SU-DHL-6 (cell line): ENCODE results near the gene ZNF644.

Source experiments
- H2AFZ ChIP-seq: fragments of 200-600 bp; sonication (generic); 2 replicates; pipeline ENCODE4 v1.6.1; 2014; ENCODE audit warnings: low read depth, mild to moderate bottlenecking, moderate library complexity, mixed read lengths, antibody characterized with exemption, low read length; ENCODE audit not compliant: severe bottlenecking
- H3F3A ChIP-seq: fragments of 200-600 bp; shearing (Covaris generic); 2 replicates; pipeline ENCODE4 v1.6.0; 2016; ENCODE audit warnings: antibody characterized with exemption, mild to moderate bottlenecking; ENCODE audit not compliant: insufficient read depth
- H3K27ac ChIP-seq: fragments of 200-600 bp; sonication (generic); 2 replicates; pipeline ENCODE4 v1.5.1; 2016; ENCODE audit warnings: low read depth, mild to moderate bottlenecking, low read length, moderate library complexity, mixed read lengths
- H3K27me3 ChIP-seq: fragments of 200-600 bp; sonication (generic), shearing (Covaris generic); 2 replicates; pipeline ENCODE4 v1.6.0; 2014; ENCODE audit warnings: mild to moderate bottlenecking, low read length
- H3K36me3 ChIP-seq: fragments of 200-600 bp; sonication (generic); 2 replicates; pipeline ENCODE4 v1.6.1; 2014; ENCODE audit warnings: mild to moderate bottlenecking, low read length, mixed read lengths
- H3K4me2 ChIP-seq: fragments of 300-600, 200-600 bp; shearing (Covaris generic), sonication (generic); 2 replicates; pipeline ENCODE4 v1.6.0; 2014; ENCODE audit warnings: low read length, low read depth, mild to moderate bottlenecking; ENCODE audit not compliant: poor library complexity, severe bottlenecking
- H3K4me3 ChIP-seq: fragments of 200-600 bp; sonication (generic); 2 replicates; pipeline ENCODE4 v1.5.1; 2014; ENCODE audit warnings: antibody characterized with exemption, low read length, mild to moderate bottlenecking, mixed read lengths; ENCODE audit not compliant: insufficient read depth, poor library complexity, severe bottlenecking
- H3K79me2 ChIP-seq: fragments of 200-600 bp; sonication (generic); 2 replicates; pipeline ENCODE4 v1.6.1; 2014; ENCODE audit warnings: mild to moderate bottlenecking, low read length, moderate library complexity; ENCODE audit not compliant: insufficient read depth
- H3K9ac ChIP-seq: fragments of 200-600 bp; sonication (generic); 2 replicates; pipeline ENCODE4 v1.7.0; 2014; ENCODE audit warnings: mild to moderate bottlenecking, low read length
- H3K9me2 ChIP-seq: fragments of 200-600 bp; sonication (generic); replicated peaks from 2 replicates; pipeline ENCODE4 v1.6.1; 2014; ENCODE audit warnings: low read length; ENCODE audit not compliant: insufficient read depth
- H3K9me3 ChIP-seq: fragments of 200-600 bp; sonication (generic); 2 replicates; pipeline ENCODE4 v1.6.1; 2014; ENCODE audit warnings: low read length, mixed read lengths; ENCODE audit not compliant: insufficient read depth
- H4K20me1 ChIP-seq: fragments of 200-600 bp; sonication (generic); 2 replicates; pipeline ENCODE4 v1.6.1; 2014; ENCODE audit warnings: low read depth, mild to moderate bottlenecking, antibody characterized with exemption, low read length, moderate library complexity, mixed read lengths
- CTCF ChIP-seq: fragments of 200-600 bp; sonication (generic); IDR thresholded peaks from one replicate; pipeline ENCODE4 v1.5.1; 2017; ENCODE audit warnings: antibody characterized with exemption, mild to moderate bottlenecking, low read length, moderate library complexity; ENCODE audit not compliant: insufficient read depth, poor library complexity, severe bottlenecking
- EZH2phosphoT487 ChIP-seq: fragments of 200-600 bp; sonication (generic), shearing (Covaris generic); conservative IDR thresholded peaks from 2 replicates; pipeline ENCODE4 v1.6.1; 2018; ENCODE audit warnings: mild to moderate bottlenecking, antibody characterized with exemption, low read length, moderate library complexity, mixed read lengths

The ZNF644 gene

DNA sequence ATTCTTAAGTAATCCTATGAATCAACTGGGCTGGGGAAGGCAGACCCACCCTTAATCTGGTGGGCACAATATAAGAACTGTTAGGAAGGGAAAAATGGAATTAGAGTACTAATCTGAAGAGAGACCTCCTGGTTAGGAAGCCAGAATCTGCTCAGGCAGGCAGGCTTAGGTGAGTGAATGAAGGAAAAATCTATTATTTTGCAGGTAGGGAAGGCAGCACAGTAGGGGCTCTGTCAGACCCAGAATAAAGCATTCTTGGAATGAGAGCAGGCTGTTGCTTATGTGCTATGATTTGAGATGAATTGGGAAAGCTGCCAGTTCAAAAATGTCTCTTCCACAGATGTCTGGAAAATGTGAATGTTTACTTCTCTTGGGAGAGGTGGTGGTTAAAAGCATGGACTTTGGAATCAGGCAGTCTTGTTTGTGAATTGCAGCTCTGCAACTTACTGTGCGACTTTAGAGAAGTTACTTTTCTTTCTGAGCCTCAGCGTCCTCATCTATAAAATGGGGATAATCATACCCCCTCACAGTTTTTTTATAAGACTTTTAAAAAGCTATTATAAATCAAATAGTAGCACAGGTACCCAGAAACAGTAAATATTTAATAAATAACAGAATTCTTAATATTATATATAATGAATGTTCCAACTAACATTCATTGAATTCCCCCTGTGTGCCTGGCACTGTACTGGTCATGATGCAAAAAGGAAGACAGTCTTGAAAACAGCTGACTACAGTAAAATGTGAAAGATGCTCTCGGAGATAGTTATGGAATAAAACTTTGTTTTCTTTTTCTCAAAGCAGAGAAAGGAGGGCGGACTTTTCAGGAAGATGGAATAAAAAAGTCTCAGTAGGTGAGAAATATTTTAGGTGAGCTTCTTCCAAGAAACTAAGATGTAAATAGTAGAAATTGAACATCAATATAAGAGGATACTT lies 15.3 kb upstream of the ZNF644 start:
- Histone ChIP-seq H3K4me3 (no peak overlapping the region), H3K4me2 (no peak overlapping the region), H3K36me3 (no peaks in the 10 kb centered on the region), H2AFZ (no peak overlapping the region), H3K79me2 (no peaks in the 10 kb centered on the region), H3K27ac (no peak overlapping the region), H3K27me3 (no peaks in the 10 kb centered on the region), H3F3A (no peaks in the 10 kb centered on the region), H4K20me1 (no peaks in the 10 kb centered on the region), H3K9ac (no peak overlapping the region), H3K9me2 (no peaks in the 10 kb centered on the region), H3K9me3 (no peaks in the 10 kb centered on the region)
- TF ChIP-seq CTCF: no peak
- no peak for TF ChIP-seq EZH2phosphoT487

DNA sequence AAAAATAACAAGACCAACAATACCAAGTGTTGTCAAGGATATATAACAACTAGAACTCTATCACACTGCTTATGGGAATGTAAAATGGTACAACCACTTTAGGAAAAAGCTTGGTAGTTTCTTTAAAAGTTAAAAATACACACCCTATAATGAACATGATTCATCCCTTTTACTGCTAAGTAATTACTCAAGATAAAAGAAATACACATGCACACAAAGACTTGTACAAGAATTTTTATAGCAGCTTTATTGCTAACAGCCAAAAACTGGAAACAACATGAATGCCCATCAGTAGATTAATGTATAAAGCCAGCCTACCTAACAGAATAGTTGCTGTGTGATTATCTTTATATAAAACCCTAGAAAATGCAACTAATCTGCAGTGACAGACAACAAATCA lies 10.5 kb upstream of the ZNF644 start:
- no peak overlapping the region for H3K4me2 ChIP-seq
- no peaks in the 10 kb centered on the region for H3F3A ChIP-seq
- H3K79me2 ChIP-seq: no peaks in the 10 kb centered on the region
- H3K36me3 ChIP-seq: no peaks in the 10 kb centered on the region
- H3K9me3 ChIP-seq: no peaks in the 10 kb centered on the region
- no peak for TF ChIP-seq EZH2phosphoT487
- TF ChIP-seq CTCF: no peak
- H3K4me3 ChIP-seq: no peak overlapping the region
- H3K9me2 ChIP-seq: no peaks in the 10 kb centered on the region
- H4K20me1 ChIP-seq: no peaks in the 10 kb centered on the region
- H3K27ac ChIP-seq: no peak overlapping the region
- H3K9ac ChIP-seq: no peak overlapping the region
- H2AFZ ChIP-seq: no peak overlapping the region
- no peaks in the 10 kb centered on the region for H3K27me3 ChIP-seq

GRCh38 chr1:91031081-91031480 lies 9.2 kb upstream of the ZNF644 start:
- no peaks in the 10 kb centered on the region for H3K9me2 ChIP-seq
- TF ChIP-seq CTCF: no peak
- no peak for TF ChIP-seq EZH2phosphoT487
- H3K4me2 ChIP-seq: no peak overlapping the region
- H3K9me3 ChIP-seq: no peaks in the 10 kb centered on the region
- H3F3A ChIP-seq: no peaks in the 10 kb centered on the region
- no peak overlapping the region for H3K4me3 ChIP-seq
- no peaks in the 10 kb centered on the region for H4K20me1 ChIP-seq
- no peaks in the 10 kb centered on the region for H3K27me3 ChIP-seq
- no peaks in the 10 kb centered on the region for H3K79me2 ChIP-seq
- no peaks in the 10 kb centered on the region for H3K36me3 ChIP-seq
- no peak overlapping the region for H3K27ac ChIP-seq
- H2AFZ ChIP-seq: no peak overlapping the region
- H3K9ac ChIP-seq: no peak overlapping the region
